Osteocyte (in vitro differentiated cells): ENCODE measurements around the gene CYP46A1. TPM values are rescaled to one million over a fixed set of nuclear protein-coding genes. Genes with fewer than 3 reads are reported as not detected.

ENCODE experiments used
- DNase-seq: peaks from one replicate; pipeline ENCODE4 v3.0.0; 2021; ENCODE audit warnings: mixed read lengths; ENCODE audit not compliant: unreplicated experiment; ENCODE audit errors: extremely low spot score
- H3K27ac Mint-ChIP-seq: one replicate; pipeline ENCODE4 v1.8.0; 2021; ENCODE audit warnings: mild to moderate bottlenecking, mixed read lengths; ENCODE audit not compliant: unreplicated experiment
- H3K27me3 Mint-ChIP-seq: one replicate; pipeline ENCODE4 v1.8.0; 2021; ENCODE audit warnings: mixed read lengths; ENCODE audit not compliant: unreplicated experiment
- H3K36me3 Mint-ChIP-seq: one replicate; pipeline ENCODE4 v1.8.0; 2021; ENCODE audit warnings: mixed read lengths; ENCODE audit not compliant: unreplicated experiment
- H3K4me1 Mint-ChIP-seq: one replicate; pipeline ENCODE4 v1.8.0; 2021; ENCODE audit warnings: mixed read lengths; ENCODE audit not compliant: unreplicated experiment
- H3K4me3 Mint-ChIP-seq: one replicate; pipeline ENCODE4 v1.8.0; 2021; ENCODE audit warnings: mild to moderate bottlenecking, moderate library complexity, mixed read lengths; ENCODE audit not compliant: unreplicated experiment
- H3K9me3 Mint-ChIP-seq: one replicate; pipeline ENCODE4 v1.8.0; 2021; ENCODE audit warnings: mixed read lengths; ENCODE audit not compliant: unreplicated experiment
- CTCF ChIP-seq: fragments of 200-600 bp; sonication (generic); IDR thresholded peaks from 2 replicates; pipeline ENCODE4 v1.5.0; 2021; ENCODE audit warnings: antibody characterized with exemption, mild to moderate bottlenecking, moderate library complexity
- total RNA-seq: library from RNA; stranded (reverse); gene quantifications from 2 replicates; pipeline ENCODE4 v1.2.1, GENCODE V29; 2021

The CYP46A1 gene
- total RNA-seq, 1 donor from 2014 or later, result 1.3 TPM

- H3K9me3 Mint-ChIP-seq, result no peaks in the 10 kb centered on the region
- H3K27me3 Mint-ChIP-seq, result peaks cover 6% of the 10 kb centered on the region
- H3K4me3 Mint-ChIP-seq, result no peak overlapping the region
- peaks cover 3% of the 10 kb centered on the region for H3K4me1 Mint-ChIP-seq
- no peaks in the 10 kb centered on the region for H3K36me3 Mint-ChIP-seq
- peak; percentile 74 for DNase-seq
- no peak for TF ChIP-seq CTCF
- no peak overlapping the region for H3K27ac Mint-ChIP-seq
Observed at GRCh38 chr14:99727096-99727870, 43.2 kb downstream of the CYP46A1 start.

GRCh38 chr14:99728231-99728920 is 44.3 kb downstream of the CYP46A1 start:
- no peaks in the 10 kb centered on the region for H3K36me3 Mint-ChIP-seq
- peaks cover 3% of the 10 kb centered on the region for H3K27me3 Mint-ChIP-seq
- TF ChIP-seq CTCF, result no peak
- peaks cover 3% of the 10 kb centered on the region for H3K4me1 Mint-ChIP-seq
- no peak overlapping the region for H3K4me3 Mint-ChIP-seq
- H3K9me3 Mint-ChIP-seq, result no peaks in the 10 kb centered on the region
- H3K27ac Mint-ChIP-seq, result no peak overlapping the region
- peak; percentile 75 for DNase-seq

- no peak overlapping the region for H3K27ac Mint-ChIP-seq
- TF ChIP-seq CTCF, result no peak
- H3K9me3 Mint-ChIP-seq, result no peaks in the 10 kb centered on the region
- peak; percentile 44 for DNase-seq
- H3K27me3 Mint-ChIP-seq, result no peaks in the 10 kb centered on the region
- H3K4me3 Mint-ChIP-seq, result no peak overlapping the region
- H3K4me1 Mint-ChIP-seq, result peaks cover 3% of the 10 kb centered on the region
- no peaks in the 10 kb centered on the region for H3K36me3 Mint-ChIP-seq
Observed at GRCh38 chr14:99728981-99729451, 44.9 kb downstream of the CYP46A1 start.

- DNase-seq, result peak; percentile 92
- Mint-ChIP-seq H3K27me3 (no peaks in the 10 kb centered on the region), H3K4me3 (peak overlapping the region; percentile 62), H3K27ac (no peak overlapping the region), H3K36me3 (no peaks in the 10 kb centered on the region), H3K9me3 (no peaks in the 10 kb centered on the region), H3K4me1 (peaks cover 3% of the 10 kb centered on the region)
- peak; percentile 98 for TF ChIP-seq CTCF
Observed at GRCh38 chr14:99729991-99730875, 46.1 kb downstream of the CYP46A1 start.
